NCI-H187 (cell line): ENCODE data around the gene EEFSEC.

Experiments used
- DNase-seq, 2 experiments: peaks; one replicate each; lab custom pipeline; 2025; lab: John Stamatoyannopoulos, UW

Gene EEFSEC

DNA sequence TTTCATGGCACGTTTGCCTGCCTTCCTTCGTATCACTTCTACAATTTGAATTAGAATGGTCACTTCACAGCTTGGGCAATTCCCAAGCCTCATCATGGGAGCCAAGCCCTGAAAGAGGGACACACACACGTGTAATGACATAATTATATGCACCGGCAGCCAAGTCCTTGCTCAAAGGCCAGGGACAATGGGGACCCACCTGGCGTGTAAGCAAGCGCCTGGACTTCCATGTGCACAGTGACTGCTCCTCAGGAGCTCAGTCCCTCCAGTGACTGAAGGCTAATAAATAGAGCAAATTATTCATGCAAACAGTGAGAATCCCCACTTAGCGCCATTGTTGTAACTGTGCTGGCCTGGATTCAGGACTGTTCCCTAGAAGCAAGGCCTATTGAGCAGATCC lies 198.3 kb downstream of the EEFSEC start:
- DNase-seq: no peak

DNA sequence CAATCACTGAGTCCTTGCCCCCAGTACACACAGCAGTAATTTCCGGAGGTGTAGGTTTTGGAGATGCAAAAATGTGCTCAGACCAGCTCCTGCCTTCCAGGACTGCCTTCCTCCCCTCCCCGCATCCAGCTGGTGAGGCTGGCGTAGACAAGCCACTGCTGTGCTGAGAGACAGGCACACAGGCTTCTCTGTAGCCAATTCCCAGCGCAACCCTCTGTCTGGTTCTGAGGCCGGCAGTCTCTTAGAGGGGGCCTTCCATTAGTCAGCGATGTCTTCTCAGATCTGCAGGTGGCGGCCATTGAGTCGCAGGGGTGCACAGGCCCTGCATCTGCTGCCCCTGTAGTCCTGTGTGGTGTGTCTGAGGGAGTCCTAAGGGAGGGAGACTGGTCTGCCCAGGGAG lies 199.0 kb downstream of the EEFSEC start:
- DNase-seq: no peak

DNA sequence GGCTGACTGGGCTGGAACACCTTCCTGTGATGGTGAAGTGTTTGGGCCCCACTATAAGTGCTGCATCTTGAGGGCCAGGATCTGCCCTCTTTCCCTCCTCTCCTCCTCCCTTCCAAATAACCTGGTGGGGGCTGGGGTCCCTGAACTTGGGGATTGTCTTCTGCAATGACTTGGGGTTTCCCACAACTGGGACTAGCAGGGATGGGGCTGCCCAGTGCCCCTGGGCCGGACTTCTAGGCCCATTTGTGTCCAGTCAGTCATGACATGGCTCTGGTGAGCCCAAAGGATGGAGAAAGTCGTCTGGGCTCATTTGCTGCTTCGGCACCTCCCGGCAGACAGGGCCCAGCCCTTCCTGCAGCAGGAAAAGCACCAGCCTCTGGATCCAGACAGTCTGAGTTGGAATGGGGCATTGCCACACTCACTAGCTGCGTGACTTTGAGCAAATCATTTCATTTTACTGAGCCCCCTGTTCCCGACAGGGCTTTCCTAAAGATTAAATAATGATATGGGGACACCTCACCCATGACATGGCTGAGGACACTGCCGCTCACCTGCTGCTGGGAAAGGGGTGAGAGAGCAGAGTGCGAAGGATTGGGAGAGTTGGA lies 200.2 kb downstream of the EEFSEC start:
- no peak for DNase-seq

DNA sequence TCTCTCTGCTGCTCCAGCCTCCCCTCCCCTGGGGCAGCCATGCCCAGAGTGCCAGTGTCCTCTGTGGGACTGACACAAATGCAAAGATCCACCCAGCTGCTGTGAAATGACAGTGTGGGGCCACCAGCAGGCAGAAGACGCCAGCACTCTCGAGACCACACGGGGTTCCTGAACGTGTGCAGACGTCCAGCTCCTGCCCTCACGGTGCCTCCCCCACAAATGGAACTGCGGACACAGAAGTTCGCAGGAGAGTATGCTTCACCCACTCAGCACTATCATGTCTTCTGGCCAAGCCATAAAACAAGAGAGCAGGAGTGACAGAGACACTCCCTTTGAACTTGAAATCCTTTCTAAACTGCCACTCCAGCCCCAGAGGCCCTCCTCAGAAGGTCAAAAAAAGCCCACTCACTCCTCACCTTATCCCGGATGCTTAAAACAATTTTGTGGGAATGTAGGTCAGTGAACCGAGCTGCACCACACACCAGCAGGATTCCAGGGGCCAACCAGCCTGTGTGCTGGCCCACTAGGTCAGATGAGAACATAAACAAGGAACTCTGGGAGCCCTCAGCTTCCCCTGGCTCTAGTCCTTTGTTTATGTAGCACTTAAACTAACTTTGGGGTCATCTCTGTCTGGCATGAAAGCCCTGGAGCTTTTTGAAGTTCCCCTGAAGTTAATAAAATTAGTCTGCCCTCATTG lies 200.9 kb downstream of the EEFSEC start:
- DNase-seq: no peak

DNA sequence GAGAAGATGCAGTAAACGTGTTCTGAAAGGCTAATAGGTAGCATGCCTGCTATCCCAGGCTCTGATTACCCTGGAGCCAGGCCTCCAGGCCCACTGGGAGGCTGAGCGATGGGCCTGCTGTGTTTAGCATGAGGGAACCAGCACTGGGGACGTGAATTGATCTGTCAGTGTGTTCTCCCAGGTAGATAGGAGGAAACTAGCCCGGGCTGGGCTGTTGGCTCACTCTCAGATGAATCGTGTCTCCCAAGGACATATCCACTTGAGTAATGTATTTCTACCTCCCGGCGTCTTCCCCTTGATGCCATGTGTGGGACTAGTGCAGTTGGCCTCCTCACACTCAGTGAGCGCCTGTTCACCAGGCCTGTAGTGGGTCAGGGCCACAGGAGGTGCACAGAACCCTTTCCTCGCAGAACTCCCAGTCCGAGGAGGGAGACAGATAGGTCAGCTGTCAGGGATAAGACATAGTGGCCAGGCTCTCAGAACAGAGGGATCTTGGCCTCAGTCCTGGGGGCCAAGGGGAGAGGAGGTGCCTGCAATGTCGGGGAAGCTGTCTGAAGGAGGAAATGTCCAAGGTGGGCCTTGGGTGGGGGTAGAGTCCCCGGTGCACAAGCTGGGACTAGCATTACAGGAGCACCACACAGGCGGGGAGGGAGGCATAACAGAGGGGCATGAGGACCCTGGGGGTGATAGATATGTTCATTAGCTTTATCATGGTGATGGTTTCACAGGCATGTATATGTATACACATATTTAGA lies 201.7 kb downstream of the EEFSEC start:
- DNase-seq: no peak

DNA sequence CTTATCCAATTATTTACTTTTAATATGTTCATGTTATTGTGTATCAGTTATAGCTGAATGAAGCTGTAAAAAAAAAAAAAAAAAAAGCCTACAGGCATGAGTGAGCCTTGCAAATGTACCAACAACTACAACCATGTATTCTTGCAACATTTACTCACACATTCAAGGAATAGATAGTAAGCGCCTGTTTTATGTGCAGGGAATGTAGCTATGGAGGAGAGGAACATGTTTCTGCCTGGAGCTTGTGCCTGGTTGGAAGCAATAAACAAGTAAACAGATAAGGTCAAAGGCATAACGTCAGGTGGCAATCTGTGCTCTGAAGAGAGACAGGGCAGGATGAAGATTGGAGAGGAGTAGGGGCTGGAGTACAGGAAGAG lies 202.2 kb downstream of the EEFSEC start:
- DNase-seq: no peak

DNA sequence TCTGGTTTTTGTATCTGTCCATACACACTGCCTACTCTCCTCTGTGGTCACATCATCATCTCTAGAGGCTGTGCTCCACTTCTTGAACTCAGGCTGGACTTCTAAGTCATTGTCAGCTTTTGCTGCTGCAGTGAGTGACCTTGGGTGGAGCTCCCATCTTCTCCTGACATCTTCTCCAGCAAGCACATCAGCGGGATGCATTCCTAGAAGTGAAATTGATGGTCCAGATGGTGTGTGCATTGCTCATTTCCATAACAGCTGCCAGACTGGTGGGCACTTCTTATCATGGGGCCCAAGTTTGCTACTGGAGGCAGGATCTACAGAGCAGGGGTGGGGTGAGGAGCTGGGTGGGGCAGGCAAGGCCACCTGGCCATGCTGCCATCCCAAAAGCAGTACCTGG lies 203.5 kb downstream of the EEFSEC start:
- no peak for DNase-seq

- DNase-seq: no peak
These were observed 204.3 kb downstream of the EEFSEC start for GRCh38 chr3:128357538-128357937.

GRCh38 chr3:128358156-128358895 lies 205.0 kb downstream of the EEFSEC start:
- no peak for DNase-seq

- no peak for DNase-seq
These were observed 205.9 kb downstream of the EEFSEC start for GRCh38 chr3:128359060-128359664.

GRCh38 chr3:128359846-128360642 lies 206.8 kb downstream of the EEFSEC start:
- DNase-seq: no peak

- no peak for DNase-seq
These were observed 207.5 kb downstream of the EEFSEC start for GRCh38 chr3:128360705-128361271.

- no peak for DNase-seq
These were observed 209.0 kb downstream of the EEFSEC start for GRCh38 chr3:128362026-128362965.

DNA sequence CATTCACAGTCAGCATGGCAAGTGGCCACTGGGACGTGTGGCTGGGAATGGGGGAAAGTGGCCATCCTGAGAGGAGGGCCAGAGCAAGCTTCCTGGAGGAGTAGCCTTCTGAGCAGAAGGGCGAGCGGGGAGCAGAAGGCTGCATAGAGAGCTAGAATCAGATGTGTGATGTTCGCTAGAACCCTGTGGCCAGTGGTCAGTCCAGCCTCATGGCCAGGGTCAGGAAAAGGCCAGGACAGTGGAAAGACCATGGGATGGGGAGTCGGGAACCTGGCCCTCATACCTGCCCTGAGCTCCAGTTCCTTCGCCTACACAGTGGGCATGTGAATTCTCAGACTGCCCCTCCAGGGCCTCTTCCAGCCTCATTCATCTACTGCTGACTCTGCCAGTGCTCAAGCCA lies 211.0 kb downstream of the EEFSEC start:
- DNase-seq: no peak

DNA sequence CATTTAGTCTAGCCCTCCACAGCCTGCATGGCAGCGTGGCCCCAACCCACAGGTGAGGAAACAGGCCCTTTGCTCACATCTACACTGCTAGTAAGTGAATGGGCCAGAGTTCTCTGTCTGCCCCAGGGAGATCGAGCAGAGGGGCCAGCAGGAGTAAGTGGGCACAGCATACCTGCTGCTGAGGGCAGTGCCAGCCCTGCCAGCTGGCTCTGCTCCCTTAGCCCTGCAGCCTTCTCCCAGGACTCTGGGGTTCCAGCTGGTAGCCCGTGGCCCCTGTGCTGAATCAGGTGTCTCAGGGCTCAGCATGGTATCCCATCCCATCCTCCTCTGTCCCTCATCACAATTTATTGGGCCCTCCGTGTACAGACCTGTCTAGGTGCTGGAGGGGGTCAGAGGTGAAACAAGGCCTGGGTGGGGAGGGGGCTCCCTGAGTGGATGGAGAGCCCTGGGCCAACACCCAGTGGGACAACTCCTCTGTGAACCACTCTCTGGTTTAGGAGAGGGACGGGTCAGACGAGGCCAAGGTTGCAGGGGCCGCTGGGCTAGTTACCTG lies 211.6 kb downstream of the EEFSEC start:
- DNase-seq: no peak

- no peak for DNase-seq
These were observed 212.9 kb downstream of the EEFSEC start for GRCh38 chr3:128366136-128366535.

DNA sequence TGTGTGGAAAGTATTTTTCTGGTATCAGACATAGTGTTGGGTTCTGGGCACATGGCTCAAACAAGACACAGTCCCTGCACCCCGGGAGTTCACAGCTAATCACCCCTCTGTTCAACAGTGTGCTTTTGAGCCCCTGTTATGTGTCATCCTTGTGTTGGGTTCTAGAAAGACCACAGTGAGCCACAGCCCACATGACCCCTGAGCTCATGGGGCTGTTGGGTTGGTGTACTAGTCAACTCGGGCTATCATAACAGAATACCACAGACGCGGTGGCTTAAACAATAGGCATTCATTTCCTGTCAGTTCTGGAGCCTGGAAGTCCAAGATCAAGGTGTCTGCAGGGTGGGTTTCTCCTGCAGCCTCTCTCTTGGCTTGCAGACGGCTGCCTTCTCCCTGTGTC lies 213.4 kb downstream of the EEFSEC start:
- DNase-seq: no peak

DNA sequence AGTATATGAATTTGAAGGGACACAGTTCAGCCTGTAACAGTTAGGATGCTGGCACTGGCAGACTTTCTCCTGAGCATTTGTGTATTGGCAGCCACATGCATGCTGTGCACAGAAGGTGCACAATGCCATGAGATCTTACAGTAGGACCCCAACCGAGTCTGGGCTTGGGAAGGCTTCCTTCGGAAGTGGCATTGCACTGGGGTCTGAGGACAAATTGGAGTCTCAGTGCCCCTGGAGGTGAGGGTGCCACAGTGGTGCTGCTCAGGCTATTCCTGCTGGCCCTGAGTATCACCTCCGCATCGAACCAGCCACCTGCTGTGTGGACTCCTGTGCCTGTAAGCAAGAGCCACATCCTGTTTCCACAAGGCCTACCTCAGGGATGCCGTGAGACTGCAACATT lies 213.9 kb downstream of the EEFSEC start:
- no peak for DNase-seq

- DNase-seq: no peak
These were observed 214.5 kb downstream of the EEFSEC start for GRCh38 chr3:128367761-128368160.

- DNase-seq: no peak
These were observed 215.3 kb downstream of the EEFSEC start for GRCh38 chr3:128368626-128369025.
